ENCODE data around the gene CDYL.
A peak's percentile ranks its signal among the peaks of the same experiment; 100 is the strongest.

GRCh38 chr6:4936681-4937041 is 160.5 kb downstream of the CDYL start:
- TF ChIP-seq CTCF (IDR thresholded peaks at IDR 0.05 in 8 of 11, conservative IDR thresholded peaks at IDR 0.05 in 3 of 11) = peak; percentile 16 to 74 (median 65)
- TF ChIP-seq POLR2A (IDR thresholded peaks at IDR 0.05) = no peak
